GM18873 (cell line): Measurements from ENCODE around the gene MTIF2.
A peak's percentile ranks its signal among the peaks of the same experiment; 100 is the strongest.
"Not testable (repeated sequence)": the region's sequence is repeated elsewhere in the genome, so short reads cannot be mapped to it uniquely, and the experiment has no call there.

Source experiments
- ATAC-seq: cut with Tn5 transposase; IDR thresholded peaks from one replicate; pipeline ENCODE4 v1.9.1; 2021; ENCODE audit warnings: mild to moderate bottlenecking, moderate library complexity, moderate number of reproducible peaks; ENCODE audit not compliant: unreplicated experiment, low FRiP score

MTIF2 gene, protein sequence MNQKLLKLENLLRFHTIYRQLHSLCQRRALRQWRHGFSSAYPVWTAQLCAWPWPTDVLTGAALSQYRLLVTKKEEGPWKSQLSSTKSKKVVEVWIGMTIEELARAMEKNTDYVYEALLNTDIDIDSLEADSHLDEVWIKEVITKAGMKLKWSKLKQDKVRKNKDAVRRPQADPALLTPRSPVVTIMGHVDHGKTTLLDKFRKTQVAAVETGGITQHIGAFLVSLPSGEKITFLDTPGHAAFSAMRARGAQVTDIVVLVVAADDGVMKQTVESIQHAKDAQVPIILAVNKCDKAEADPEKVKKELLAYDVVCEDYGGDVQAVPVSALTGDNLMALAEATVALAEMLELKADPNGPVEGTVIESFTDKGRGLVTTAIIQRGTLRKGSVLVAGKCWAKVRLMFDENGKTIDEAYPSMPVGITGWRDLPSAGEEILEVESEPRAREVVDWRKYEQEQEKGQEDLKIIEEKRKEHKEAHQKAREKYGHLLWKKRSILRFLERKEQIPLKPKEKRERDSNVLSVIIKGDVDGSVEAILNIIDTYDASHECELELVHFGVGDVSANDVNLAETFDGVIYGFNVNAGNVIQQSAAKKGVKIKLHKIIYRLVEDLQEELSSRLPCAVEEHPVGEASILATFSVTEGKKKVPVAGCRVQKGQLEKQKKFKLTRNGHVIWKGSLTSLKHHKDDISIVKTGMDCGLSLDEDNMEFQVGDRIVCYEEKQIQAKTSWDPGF

DNA sequence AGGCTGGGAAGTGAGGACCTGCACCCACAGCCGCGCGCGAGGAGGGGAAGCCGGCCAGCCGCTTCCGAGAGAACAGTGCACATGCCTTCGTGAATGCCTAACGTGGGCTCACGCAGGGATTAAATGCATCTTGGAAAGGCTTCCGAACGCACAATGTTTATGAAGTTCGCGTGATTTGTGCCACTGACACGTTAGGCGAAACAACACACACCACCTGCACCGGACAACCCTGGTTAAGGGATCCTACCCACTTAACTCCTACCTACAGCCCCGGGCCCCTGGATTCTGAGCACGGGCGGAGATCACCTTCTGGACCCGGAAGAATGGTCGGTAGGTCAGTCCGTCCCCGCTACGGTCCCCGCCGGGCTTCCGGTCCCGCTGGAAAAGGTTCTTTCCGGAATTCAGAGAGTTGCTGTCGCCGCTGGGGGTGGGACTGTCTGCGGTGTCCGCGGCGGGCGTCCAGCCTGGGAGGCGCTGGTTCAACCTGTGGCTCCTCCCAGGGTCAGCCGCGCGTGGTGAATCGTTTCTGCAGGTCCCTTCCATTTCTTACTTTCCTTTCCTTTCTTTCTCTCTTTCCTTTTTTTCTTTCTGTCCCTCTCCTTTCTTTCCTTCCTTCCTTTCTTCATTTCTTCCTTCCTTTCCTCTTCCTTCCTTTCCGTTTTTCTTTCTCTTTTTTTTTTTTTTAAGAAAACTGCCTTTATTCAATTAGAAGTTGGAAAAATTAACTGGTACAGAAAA, at the start of gene MTIF2:
Gene MTIF2, minus strand, starts transcription at position 325 of the 738 bp plus-strand sequence. CDS start 5,373 bp downstream, outside the sequence.
- peak; percentile 94 for ATAC-seq

DNA sequence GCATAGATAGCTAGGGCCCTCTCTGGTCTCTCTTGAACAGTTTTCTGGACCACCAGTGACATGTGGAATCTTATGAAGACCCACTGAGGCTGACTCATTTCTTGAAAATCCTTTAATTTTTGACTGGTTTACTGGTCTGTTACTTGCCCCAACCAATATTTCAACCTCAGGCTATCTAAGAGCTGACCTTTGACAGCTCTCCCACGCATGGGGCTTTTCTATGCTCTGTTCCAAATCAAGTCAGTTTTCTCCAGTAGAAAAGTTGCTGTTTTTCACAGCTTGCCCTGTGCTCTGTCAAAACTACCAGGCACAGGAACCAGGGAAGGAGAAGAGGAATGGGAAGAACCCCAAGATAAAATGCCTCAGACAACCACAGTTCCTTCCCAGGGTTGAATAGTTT, 46.0 kb upstream of the MTIF2 start:
- no peak for ATAC-seq

DNA sequence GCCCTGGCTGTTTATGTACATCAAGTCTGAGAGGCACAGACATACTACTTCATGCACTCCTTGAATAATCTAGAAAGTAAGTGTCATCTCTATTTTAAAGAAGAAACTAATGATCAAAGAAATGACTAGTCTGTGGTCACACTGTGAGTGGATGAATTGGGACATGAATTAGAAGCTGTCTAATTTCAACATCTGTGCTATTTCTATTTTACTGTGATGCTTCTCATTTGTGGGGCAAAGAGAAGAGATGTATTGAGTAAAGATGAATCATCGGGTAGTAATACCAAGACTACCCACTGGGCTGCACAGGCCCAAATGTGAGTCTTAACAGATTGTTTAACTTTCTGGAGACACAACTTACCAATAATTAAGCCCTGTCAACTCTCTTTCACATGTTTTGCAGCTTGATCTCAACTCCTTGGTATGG, 42.4 kb upstream of the MTIF2 start:
- ATAC-seq: peak; percentile 93

DNA sequence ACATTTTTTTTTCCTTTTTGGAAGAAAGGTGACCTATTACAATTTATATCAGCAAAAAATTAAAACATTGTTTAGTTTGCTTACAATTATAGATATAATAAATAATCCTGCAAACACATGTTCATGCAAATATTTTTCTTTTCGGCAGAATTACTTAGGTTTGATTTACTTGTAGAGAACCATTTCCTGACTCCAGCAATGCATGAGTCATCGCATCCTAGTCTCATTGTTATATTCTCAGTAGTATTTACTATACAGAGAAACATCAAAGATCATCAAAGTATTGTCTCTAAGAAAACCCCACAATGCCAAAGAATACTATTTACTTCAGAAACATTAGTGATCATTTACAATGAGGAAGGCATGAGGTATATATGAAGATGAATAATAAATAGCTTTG, 40.4 kb upstream of the MTIF2 start:
- no peak for ATAC-seq

DNA sequence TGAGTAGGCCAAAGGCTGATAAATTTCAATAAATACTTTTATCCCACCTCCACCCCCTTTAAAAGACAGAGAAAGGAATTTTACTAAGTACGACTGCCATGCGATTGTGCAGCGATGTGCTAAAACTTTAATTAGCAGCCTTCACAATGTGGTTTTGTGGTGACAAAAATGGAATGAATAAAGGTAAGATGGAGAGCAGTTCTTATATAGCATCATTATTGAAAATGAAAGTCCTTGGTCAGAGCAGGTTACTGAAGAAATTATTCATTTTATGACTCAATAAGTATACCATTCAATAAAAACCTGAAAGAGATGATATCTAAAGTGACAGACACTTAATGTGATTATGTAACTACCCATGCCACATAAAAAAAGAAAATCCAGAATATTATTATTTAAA, 33.2 kb upstream of the MTIF2 start:
- ATAC-seq: no peak

DNA sequence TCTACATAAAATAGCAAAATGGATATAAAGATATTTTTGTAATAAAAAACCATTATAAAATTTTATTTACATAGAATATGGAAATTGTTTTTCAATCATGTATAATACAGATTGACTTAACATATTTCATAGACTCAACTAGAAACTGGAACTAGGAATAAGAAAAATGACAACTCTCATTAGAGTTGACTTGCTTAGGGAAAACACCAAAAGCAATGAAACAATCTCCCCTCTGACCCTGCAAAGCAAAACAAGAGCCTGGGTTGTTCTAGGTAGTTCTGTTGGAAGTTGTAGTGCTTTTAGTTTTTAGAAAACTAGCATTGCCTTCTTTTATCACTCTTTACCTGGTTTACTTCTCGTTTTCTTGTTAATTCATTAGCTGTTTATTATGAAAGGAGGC, 32.2 kb upstream of the MTIF2 start:
- ATAC-seq: no peak

DNA sequence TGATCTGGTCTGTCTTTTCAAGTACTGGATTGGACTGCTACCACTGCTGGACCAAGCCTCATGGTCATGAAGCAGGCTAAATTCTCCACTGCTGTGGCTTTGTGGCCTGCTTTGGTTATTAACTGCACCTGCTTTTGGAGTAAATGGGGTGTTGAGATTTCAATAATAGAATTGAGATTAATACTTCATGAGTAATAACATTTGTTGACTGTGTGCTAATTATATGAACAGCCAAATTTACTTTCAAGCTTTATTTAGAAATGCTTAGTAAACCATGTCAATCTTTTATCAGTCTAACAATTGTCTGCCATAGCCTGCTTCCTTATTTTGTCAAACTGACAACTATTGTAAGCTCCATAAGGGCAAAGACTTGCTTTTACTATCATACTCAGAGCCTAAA, 27.4 kb upstream of the MTIF2 start:
- ATAC-seq: no peak

DNA sequence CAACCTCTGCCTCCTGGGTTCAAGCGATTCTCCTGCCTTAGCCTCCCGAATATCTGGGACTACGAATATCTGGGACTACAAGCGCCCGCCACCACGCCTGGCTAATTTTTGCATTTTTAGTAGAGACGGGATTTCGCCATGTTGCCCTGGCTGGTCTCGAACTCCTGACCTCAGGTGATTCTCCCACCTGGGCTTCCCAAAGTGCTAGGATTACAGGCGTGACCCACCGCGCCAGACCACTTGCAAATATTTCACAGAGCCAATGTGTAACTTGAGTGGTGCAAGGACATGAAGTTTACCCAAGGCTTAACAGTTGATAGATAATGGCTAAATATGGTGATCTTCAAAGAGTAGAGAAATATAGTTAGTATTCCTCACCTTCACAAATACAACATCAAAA, 14.1 kb upstream of the MTIF2 start:
- ATAC-seq: no peak

DNA sequence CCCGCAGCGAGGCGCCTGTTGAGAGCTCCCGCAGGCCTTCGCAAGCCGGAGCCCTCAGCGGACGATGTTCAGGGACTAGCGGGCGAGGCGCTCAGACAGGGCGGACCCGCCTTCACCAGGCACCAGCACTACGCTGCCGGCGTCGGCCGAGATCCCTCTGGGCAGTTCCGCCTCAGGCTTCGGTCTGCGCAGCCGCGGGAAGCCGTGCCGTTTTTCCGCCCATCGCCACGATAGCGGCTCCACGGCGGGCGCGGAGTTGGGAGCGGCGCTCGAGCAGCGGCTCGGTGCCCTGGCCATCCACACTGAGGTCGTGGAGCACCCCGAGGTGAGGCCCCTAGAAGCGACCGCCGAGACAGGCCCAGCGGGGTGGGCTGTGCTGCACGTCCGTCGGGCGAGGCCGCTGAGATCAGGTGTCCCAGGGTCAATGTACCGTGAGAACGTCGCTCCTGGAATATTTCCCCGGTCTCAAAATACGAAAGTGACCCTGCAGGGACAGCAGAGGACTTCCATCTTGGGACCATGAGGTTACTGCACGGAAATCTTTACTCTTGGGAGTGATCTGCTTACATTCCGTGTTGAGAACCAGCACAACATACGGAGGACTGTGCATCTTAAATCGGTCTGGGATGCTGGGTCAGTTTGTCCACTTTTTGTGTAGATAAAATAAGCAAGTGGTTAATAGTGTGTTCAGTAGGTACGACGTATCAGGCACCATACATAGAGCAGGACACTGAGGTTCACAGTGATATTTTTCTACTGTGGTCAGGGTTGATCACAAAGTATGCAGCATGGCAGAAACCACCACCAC, 13.3 kb upstream of the MTIF2 start:
- ATAC-seq: peak; percentile 97

DNA sequence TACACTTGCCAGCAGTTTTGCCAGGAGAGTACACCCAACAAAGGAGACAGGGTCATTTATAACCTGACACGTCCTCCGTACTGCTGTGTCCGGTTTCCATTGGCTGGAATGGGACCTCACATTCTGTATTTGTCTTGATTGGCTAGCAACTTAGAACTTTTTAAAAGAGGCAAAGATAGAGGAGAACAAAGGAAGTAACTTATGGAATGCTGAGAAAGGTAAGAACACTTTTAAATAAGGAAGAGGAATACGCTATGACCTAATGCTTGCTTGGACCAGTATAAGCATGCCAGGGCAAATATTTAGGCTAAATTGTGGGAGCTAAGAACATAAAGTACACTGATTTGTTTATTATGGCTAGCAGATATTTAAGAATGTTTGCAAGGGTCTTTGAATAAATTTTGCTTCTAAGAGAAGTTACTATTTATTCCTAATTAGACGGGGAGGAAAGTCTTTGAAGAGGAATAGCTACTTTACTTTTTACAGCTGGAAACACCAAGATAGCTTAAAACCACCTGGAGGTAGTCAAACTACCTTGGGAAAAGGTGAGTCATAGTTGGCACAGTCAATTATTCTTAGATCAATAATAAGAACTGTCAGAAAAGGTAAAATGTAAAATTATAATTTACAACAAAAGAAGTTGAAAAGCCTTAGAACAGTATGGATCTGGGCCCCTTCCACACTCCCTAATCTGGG, 12.0 kb upstream of the MTIF2 start:
- ATAC-seq: not testable (repeated sequence)

DNA sequence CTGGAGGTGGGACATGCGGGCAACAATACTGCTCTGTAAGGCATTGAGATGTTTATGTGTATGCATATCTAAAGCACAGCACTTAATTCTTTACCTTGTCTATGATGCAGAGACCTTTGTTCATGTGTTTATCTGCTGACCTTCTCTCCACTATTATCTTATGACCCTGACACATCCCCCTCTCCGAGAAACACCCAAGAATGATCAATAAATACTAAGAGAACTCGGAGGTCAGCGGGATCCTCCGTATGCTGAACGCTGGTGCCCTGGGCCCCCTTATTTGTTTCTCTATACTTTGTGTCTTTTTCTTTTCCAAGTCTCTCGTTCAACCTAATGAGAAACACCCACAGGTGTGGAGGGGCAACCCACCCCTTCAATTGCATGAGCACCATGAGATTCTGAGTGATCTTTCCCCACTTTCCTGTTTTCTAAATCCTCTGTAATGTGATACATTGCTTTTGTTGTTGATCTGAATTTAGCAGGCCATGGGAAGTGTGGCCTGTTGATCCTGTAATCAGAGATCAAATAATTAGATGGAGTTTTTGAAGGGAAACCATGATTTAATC, 10.9 kb upstream of the MTIF2 start:
- ATAC-seq: not testable (repeated sequence)

DNA sequence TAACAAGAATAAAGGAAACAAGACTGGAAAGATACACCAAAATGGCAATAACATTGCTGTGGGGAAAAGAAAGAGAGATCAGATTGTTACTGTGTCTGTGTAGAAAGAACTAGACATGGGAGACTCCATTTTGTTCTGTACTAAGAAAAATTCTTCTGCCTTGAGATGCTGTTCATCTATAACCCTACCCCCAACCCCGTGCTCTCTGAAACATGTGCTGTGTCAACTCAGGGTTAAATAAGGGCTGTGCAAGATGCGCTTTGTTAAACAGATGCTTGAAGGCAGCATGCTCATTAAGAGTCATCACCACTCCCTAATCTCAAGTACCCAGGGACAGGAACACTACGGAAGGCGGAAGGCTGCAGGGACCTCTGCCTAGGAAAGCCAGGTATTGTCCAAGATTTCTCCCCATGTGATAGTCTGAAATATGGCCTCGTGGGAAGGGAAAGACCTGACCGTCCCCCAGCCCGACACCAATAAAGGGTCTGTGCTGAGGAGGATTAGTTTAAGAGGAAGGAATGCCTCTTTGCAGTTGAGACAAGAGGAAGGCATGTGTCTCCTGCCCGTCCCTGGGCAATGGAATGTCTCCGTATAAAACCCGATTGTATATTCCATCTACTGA, 10.3 kb upstream of the MTIF2 start:
- not testable (repeated sequence) for ATAC-seq

DNA sequence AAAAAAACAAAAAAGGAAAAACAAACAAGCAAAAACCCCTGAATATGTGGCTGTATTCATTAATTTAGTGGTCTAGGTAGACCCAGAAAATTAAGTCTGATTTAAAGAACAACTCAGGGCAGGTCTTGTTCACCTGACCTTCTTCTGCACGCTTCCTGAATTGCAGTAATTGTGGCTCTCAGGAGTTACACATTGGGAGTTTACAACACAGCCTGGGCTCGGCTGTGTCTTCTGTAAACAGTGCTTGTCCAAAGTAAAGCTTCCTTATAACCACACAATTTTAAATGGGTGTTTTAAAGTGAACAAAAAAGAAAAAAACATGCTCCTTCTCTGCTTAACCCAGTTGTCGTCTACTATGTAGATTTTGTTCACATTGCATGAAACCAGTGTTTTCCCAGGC, 8.3 kb upstream of the MTIF2 start:
- ATAC-seq: no peak

DNA sequence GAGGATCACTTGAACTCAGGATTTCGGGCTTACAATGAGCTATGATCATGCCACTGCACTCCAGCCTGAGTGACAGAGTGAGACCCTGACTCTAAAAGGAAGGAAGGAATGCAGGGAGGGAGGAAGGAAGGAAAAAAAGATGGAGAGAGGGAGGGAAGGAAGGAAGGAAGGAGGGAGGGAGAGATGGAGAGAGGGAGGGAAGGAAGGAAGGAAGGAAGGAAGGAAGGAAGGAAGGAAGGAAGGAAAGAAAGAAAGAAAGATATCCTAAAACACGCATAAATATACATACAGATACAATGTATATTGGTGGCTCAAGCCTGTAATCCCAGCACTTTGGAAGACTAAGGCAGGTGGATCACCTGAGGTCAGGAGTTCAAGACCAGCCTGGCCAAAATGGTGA, 5.3 kb upstream of the MTIF2 start:
- ATAC-seq: not testable (repeated sequence)

DNA sequence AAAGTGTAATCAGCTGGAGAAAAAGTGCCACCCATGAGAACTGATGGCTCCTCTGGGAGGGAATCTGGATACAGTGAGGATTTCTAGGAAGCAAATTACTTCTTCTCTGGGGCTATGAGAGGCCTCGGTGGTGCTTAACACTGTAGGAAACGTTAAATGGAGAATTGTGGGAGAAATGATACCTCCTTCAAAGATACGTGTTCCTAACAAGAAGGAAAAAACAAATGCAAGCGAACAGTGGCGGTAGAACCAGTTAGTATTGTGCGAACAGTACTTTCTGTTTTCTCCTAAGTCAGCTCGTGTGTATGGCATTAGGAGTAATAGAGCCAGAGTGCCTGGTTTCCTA, 587 bp upstream of the MTIF2 start:
- no peak for ATAC-seq

DNA sequence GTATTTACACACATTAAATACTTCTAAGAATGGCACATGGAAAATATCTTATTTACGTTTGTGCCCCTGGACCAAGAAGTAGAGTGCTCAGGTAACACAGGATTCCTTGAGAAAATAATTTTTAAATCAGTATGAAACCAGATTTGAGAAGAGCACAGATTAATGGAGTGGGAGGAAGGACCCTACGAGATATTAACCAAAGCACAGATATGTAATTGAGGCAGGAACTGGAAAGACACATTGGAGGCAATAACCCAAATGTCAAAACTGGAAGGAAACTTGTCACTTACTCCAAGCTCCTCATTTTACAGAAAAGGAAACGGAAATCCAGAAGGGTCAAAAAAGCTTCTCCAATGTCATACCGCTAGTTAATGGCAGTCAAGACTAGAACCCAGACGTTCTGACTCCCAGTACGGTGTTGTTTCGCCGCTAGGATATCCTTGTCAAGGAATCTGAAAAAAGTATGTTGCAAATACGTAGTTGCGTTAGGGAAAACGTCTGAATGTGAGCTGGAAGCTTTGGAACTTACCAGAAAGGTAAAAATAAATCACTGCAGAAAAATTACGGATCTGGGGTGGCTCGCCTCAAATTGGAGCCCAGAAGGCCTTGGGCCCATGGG, 634 bp downstream of the MTIF2 start:
- no peak for ATAC-seq

DNA sequence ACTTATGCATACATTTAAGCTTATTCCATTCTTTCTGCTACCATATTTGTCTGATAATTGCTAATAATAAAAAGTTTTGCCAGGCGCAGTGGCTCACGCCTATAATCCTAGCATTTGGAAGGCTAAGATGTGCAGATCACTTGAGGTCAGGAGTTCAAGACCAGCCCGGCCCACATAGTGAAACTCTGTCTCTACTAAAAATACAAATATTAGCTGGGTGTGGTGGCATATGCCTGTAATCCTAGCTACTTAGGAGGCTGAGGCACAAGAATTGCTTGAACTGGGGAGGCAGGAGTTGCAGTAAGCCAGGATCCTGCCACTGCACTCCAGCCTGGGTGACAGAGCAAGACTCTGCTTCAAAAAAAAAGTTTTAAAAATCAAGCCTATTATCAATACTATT, 9.4 kb downstream of the MTIF2 start:
- not testable (repeated sequence) for ATAC-seq

DNA sequence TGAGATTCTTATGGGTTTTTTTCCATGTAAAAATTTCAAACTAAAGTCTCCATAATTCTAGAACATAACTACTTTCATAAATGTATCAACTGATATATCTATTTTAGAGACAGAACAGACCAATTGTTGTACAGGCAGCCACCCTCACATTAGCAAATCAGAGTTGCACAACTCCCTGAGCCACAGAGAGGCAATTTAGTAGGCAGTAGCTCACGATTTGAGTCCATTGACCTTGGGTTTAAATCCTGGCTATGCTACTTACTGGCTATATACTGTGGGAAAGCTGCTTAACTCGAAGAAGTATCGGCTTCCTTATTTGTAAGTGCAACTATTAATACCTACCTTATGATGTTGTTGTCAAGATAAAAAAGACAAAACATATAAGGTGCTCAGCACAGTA, 16.2 kb downstream of the MTIF2 start:
- no peak for ATAC-seq

DNA sequence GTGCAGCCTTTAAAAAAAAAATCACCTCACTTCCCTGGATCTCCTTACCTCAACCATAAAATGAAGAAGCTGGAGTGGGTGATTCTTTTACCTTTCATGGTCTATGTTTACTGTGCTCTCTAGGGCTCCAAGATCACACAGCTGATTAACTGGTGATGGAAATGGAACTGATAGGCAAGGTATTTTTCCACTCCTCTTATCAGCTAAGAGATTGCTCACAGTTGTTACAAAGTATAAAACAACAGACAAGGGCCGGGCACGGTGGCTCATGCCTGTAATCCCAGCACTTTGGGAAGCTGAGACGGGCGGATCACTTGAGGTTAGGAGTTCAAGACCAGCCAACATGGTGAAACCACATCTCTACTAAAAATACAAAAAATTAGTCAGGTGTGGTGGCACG, 22.0 kb downstream of the MTIF2 start:
- ATAC-seq: no peak
